ENCODE measurements around the gene ADCY5.

Gene ADCY5

DNA sequence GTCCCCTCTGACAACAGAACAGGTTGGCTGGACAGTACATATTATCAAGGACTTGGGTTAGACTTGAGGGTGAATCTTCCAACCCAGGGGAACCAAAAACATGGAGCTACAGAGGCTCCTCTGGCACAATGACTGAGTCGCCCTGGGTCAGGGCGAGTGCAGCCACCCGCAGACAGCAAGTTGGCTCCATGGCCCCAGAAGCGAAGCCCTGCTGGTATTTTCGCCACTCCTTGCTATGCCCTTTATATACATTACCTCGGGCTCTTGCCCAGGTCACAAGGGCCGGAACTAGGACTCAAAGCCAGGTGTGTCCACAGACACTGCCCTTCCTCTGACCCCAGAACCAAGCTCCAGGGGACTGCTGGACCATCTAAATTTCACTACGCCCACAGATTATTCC lies 64.6 kb downstream of the ADCY5 start:
- DNase-seq, result no peak

DNA sequence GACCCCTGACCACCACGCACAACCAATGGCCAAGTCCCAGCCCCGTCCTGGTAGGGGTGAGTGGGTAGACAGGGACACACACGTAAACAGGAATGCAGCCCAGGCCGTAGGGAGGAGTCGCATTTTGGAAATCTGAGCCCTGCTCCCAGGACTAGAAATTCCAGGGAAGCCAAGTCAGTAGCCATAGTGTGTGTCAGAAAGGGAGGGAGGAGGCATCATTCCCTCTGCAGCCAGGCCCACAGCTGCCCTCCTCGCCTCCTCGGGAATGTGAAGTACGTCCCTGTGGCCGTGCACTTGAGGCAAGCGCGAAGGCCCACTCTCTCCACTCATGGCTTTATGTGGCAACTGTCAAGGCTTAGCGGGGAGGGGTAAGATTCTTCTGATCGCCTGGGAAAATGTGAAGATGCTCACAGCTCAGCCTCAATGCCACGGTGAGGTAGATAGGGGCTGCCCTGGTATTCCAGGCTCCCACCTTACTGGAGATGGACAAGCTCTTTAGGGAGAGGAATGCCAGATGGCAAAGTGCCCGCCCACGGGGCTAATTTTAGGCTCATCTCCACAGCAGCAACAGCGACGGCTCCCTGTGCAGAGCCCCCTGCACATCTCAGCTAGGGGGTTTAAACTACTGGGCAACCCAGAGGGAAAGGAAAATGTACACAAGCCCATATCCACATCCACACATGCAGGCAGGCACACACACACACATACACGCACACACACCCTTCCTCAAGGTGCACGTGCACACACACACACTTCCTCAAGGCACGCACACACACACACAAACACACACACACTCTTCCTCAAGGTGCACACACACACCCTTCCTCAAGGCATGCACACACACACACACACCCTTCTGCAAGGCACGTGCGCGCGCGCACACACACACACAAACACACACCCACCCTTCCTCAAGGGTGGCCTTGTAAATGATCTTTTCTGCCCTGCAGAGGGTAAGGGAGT lies 65.5 kb downstream of the ADCY5 start:
- DNase-seq, result no peak

DNA sequence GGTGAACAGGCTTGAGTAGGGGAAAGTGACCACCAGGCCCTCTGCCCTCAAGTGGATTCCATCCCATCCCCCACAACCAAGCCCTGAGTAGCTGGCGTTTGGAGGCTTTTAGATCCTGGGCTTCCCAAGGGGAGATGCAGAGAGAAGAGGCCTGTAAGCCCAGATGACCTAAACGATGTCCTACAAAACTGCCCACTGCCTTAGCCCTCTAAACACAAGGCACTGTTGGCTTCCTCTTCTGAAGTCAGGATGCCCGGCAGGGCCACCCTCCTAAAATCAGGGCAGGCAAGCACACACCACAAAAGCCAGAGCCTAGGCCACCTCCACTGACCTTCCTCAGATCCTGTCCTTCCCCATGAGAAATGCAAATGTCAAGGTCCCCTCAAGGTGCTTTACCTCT lies 68.6 kb downstream of the ADCY5 start:
- no peak for DNase-seq

DNA sequence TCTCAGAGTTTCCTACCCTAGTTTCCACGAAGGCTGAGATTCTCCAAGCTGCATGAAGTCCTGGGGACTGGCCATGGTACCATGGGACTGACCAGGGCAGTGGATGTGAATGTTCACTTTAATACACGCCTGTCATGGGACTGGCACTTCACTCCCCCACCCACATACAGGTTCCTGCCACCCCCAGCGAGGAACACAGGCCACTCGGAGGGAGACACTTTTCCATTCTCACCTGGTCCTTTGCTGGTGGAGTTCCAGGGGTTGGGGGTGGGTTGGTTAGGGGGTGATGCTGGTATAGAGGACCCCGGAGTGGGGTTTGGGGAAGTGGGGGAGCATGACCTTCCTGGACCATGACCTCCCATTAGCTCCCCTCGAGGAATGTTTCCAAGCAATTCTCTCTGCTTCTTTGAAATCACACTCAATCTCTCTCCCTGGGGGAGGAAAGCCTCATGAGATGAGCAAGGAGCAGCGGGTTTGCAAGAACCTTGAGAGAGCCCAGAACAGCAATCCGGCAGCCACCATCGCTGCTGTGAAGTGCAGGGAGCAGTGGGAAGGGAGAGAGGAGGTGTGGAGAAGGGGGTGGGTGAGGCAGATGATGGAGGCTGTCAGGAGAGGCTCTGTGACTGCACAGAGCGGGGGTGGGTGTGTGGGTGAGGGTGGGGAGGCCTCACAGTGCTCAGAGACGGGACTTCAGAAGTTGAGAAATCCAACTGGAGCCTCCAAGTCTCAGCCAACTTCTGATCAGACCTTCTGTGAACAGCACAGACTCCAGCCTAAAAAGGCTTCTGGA lies 69.7 kb downstream of the ADCY5 start:
- DNase-seq, result no peak

DNA sequence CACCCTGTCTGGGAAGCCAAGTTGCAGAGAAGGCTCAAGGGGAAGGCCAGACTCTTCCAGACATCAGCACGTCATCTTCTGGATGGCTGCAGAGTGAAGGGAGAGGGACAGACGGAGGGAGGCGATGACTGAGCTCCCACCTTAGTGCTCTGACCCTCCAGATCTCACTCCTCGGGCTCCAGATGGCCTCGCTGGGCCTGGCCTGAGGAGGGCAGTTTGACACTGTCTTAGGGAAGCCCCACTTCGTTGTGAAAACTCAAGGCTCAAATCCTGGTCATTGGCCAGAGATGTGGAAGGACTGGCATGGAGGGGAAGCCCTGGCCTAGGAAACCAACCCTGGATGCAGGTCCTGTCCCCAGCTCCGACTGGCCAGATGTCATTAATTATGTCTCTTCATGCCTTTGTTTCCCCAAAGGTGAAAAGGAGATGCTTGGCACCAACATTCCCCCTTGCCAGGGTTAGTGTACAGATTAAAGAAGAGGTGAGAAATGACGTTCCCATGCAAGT lies 70.4 kb downstream of the ADCY5 start:
- DNase-seq, result no peak

DNA sequence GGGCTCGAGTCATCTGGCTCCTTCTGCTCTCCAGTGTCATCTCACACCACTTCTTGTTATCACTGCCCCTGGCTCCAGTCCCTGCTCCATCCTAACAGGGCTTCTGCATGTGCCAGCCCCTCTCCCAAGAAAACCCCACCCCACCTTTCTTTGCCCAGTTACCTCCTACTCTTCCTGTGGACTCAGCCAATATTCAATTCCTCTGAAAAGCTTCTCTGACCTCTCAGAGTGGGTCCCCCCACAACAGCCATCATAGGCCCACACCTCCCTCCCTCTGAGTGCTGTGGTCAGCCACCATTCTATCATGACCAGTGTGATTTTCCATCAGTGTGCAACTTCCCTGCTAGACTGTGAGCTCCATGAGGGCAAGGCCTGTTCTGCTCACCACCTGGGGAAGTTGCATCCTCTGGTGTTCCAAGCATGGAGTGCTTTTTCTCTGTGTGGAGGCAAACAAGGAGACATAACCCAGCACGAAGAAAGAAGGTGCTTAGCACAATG lies 71.6 kb downstream of the ADCY5 start:
- no peak for DNase-seq

DNA sequence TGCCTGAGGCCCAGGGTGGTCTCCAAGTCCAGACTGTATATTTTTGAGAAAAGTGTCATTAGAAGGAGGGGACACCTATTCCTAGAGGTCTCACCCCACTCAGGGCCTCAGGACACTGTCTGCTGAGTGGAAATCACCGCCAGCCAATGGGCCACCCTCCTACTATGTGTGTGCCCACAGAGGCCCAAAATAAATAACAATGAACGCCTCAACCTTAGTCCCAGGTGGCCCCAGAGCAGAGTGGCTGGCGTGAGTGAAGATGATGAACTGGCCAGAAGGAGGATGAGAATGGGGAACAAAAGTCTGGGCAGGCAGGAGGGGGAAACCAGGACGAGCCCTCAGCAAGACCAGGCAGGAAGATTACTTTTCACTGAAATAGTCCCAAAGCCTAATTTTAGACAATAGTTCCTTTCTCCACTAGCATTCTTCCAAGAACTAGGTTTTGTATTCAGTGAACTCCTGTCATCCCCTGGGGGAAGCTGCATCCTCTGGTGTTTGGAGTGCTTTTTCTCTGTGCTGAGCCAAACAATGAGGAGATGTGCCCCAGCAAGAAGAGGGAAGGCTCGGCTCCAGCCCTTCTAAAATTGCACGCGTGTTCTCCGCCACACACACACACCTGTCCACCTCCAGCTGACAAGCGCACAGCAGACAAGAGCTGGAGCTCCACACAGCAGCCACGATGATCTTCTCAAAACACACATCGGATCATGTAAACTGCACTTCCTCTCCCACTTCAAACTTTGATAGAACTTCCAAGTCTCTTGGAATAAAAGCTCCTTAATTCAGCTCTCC lies 72.2 kb downstream of the ADCY5 start:
- no peak for DNase-seq

DNA sequence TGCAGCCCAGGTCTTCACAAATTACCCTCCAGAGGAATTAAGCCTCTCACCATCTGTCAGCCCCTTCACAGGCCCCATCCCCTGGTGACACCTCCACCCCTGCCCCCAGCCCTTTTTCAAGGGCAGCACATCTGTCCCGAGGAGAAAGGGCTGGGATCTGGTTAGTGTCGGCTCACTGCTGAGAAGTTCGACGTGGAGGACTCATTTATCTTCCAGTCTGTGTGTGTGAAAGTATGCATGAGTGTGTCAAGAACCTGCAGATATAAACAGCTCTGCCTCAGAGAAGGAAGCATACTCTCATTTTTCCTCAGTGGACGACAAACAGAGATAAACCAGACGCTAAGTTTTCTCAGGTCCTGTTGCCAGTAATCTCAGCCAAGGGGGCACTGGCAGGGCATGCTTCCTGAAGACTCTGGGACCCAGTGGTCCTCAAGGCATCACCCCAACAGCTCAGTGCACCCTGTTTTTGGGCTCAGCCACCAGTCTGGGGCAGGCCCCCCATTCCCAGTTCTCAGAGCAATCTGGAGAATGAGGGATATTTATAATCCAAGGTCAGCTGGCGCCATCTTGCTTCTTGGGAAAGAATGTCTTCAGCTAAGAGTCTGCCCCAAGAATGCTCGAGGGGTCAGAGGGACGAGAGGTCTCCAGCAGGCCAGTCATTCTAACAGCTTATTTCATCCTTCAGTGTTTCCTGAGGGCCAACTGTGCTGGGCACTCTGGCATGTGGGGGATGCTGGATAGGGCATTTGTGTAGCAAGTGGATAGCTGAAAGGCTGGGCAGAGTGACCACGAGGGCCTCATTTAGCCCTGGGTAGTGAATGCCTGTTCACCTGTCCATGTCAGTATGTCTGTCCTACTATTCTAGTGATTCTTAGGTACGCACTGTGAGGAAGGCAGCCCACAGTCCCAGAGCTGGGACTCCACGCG lies 73.6 kb downstream of the ADCY5 start:
- DNase-seq, result no peak

DNA sequence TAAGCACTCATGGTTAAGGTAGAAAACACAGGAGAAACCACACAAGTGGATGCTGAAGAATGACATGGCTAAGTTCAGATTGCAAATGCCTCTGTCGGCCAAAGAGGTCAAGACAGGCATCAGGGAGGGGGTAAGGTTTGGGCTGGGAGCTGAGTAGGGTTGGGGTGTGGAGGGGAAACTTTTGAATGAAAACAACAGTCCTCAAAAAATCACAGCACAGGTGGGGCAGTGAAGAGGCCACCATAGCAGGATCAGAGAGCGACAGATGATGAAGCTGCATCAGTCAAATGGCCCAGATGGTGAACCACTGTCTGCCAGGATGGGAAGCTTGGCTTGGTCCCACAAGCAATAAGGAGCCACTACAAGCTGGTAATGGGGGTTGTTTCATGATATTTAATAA lies 74.9 kb downstream of the ADCY5 start:
- DNase-seq, result no peak

DNA sequence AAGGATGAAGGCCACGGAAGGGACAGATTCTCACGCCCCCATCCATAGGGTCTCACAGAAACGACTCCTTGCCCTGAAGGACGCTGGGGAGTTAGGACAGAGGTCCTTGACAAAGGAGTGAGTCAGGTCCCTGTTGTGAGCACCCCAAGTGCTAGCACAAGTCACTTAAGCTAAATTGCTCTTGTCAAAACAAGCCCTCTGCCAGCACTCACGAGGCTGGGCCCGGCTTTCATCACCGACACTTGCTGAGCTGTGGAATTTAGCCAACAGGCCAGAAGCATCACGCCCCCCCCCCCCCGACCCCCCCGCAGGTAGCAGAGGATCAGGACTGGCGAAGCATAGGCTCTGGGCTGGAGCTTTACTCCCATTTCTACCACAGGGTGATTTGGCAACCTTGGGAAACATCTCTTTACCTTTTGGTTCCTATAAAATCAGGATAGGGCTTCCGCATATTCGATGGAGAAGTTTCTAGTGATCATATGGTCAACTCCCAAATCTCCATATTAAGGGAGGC lies 75.4 kb downstream of the ADCY5 start:
- DNase-seq, result no peak

DNA sequence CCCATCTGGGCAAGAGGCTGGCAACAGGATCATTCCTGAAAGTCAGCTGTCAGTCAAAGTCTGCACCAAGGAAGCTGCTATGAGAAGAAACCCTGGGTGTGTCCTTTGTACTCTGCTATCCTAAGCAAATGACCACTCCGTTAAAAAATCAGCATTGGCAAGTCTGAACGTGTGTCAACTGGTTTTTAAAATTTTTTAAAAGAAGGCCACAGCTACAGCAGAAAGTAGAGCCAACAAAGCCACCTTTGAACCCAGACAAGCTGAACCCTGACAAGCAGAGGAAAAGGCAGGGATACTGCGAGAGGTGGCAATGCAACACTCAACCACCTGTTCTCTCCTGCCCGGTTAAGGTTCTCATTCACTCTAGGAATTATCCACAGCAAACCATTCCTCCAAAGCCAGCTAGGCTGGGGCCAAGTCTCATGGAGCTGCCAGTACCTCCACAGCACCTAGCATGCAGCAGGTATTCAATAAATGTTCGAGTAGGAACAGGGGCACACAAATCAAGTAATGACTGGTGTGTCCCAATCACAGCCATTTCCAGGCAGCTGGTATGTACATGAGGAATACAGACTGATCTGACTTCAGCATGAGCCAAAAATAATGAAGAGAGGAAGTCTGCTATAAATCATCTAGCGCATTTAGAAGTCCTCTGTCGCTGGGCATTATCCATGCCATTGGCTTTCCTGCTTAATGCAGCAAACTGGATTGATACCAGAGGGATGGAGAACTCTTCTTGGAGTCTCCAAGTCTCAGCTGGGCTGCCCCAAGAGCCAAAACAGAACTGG lies 76.0 kb downstream of the ADCY5 start:
- DNase-seq, result no peak

DNA sequence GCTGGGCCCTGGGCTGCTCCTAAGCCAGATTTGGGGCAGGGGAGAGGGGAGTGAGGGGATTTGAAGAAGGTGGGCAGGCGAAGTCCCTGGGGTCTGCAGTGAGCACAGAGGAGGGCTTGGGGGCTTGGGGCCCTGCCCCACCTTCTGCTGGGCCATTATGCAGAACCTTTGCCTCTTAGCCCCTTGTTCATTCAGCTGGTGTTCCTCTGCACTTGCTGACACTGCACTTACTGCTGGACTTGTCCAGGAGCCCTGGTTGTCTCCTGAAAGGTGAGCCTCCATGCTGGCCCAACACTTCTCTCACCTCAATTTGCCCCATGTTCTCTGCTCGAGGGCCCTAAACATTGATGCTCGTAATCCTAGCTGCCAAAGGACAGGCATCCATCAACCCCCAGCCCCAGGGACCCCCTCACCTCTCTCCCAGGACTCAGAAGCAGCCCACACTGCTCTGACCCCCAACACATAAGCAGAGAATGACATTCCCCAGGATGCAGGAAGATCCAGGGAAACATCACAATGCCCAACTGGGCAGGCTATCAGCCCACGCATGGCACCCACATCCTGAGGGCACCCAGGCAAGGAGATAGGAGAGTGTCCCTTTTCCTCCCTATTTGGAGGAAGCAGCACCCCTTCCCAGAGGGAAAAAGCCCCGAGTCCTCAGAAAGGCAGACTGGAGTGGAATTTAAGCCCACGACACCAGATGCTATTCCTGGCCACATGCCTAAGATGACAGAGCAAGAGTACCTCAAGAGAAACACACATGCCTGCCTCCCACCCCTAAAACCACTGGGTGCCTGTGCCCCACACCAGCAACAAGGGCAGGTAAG lies 76.8 kb downstream of the ADCY5 start:
- DNase-seq, result no peak

DNA sequence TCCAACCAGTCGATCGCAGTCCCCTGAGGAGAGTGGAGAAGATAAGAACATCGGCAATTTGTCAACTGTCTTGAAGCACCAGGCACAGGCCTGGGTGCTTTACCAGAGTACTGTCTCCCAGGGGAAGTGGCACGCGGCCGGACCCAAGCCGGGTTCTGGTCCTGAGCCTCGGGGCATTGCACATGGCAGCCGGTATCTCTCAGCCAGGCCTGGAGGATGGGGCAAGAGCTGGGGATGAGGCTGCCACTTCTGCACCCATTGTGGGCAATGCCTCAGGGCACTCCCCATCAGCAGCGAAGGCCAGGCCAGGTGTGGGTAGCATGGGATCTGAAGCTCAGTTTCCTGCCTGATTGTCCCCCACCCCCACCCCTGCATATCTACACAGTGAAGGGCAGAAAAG lies 77.5 kb downstream of the ADCY5 start:
- DNase-seq, result no peak

DNA sequence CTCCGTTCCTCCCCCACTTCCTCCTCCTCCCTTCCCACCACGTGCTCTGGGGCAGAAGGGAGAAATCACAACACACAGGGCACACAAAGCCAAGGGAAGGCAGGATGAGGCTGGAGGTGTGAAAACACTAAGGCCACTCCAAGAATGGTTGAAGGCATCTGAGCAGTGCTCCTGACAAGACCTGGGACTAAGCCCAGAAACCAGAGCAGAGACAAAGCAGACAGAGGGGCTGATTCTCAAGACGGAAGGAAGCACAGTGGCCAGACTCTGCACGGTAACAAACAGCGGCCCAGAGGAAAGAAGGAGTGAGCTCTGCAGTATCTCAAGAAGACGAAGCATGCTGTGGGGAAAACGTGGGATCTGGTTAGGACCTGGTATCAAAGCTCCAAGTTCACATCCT lies 78.1 kb downstream of the ADCY5 start:
- DNase-seq, result no peak

DNA sequence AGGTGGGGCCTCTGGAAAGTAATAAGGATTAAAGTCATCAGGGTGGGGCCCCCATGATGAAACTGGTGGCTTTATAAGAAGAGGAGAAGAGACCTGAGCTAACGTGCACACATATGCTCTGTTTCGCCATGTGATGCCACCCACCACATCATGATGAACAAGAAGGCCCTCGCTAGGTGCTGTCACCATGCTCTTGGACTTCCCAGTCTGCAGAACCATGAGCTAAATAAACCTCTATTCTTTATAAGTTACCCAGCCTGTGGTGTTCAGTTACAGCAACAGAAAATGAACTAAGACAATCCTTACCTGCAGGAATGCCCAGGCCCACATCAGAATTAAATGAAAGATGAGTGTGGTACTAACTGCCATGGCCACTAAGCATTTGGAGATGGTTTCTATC lies 79.8 kb downstream of the ADCY5 start:
- no peak for DNase-seq

DNA sequence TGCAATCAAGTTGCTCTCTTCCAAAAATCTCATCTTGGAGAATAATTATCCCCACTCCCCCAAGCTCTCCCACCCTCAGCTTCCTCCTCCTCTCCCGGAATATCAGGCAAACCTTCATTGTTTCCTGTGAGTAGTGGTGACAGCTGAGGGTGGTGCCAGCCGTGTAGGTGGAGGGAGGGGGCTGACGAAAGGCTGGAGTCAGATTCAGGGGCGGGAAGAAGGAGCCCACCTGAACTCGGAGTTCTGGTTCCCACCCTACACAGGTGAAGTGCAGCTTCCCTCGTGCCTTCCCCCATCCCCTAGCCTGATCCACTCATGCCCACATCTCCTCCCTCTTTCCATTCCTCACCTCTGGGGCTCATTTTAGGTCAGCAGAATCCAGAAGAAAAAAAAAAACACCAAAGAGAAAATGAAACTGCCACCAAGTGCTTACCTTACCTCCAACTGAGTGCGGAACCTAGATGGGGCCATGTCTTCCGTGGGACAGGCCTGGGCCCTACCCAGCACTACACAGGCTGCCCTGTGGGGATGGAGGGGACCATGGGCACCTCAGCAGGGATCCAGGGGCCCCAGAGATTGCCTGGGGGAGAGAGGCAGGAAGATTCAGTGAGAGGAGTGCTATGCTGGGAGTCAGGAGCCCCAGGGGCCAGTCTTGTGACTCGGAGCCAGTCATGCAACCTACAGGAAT lies 81.3 kb downstream of the ADCY5 start:
- no peak for DNase-seq

DNA sequence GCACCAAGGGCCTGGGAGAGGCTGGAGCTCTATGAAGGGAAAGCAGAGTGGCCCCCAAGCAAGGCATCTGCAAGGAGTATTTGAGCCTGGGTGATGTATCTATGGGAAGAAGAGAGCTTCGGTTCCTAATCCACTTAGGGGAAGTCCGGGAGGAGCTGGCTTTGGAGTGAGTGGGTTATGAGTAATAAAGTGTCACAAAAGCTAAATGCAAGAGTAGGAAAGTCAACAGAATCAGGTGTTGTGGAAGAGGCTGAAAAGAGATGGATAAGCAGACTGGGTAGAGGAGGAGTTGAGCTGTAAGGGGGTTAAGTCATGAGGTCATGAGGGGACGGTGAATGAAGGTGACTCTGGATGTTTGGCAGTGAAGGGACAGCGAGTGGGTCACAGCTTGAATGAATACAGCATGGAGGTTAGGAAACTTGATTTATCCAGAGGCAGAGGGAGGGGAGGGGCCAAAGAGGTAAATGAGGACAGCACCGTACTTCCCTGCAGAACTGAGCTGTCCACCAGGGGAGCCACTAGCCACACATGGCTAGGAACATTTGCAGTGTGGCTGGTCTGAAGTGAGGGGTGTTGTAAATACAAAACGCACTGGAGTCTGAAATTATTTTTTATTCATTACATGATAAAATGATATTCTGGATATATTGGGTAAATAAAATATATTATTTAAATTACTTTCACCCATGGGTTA lies 83.3 kb downstream of the ADCY5 start:
- DNase-seq, result no peak

DNA sequence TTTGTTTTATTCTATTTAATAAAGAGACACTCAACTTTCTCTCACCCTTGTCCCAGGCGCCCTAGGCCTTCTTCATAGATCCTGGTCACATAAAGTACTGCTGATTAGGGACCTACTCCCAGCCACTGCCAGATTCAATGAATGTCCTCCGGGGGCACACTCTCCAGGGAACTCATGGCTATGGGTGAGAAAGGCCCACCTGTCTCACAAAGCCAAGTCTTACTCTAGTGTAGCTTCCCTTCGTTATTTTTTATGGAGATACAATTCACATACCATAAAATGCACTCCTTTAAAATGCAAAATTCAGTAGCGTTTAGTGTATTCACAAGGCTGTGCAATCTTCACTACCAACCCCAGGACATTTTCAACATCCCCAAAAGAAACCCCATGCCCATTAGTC lies 87.8 kb downstream of the ADCY5 start:
- DNase-seq, result no peak

All from NCI-H1436 (cell line).